ENCODE data around the gene MCC.

- TF ChIP-seq EZH2phosphoT487 (IDR thresholded peaks at IDR 0.05; ENCODE audit: insufficient read depth, low read depth) (no peak), EZH2 (IDR thresholded peaks at IDR 0.05; ENCODE audit: insufficient read depth, poor library complexity, severe bottlenecking) (no peak)
Measured at GRCh38 chr5:113448252-113448651, 40.0 kb downstream of the MCC start.
